GM23338 (cell line): ENCODE data around the gene NRCAM.

Experiments used
- CREB1 ChIP-seq: fragments of 250-450 bp; sonication (Bioruptor Pico); IDR thresholded peaks from 2 replicates; pipeline ENCODE4 v1.5.0; 2020; ENCODE audit warnings: low read depth, mild to moderate bottlenecking, moderate library complexity
- EZH2 ChIP-seq: fragments of 200-600 bp; sonication (generic); IDR thresholded peaks from one replicate; pipeline ENCODE4 v1.8.0; 2017; ENCODE audit warnings: antibody characterized with exemption, mild to moderate bottlenecking, low read depth; ENCODE audit not compliant: unreplicated experiment
- EZH2phosphoT487 ChIP-seq: fragments of 200-600 bp; sonication (generic); IDR thresholded peaks from one replicate; pipeline ENCODE4 v1.8.1; 2018; ENCODE audit warnings: antibody characterized with exemption; ENCODE audit not compliant: unreplicated experiment
- JUNB ChIP-seq: IDR thresholded peaks from one replicate; pipeline ENCODE4 v1.6.1; 2016; ENCODE audit warnings: antibody characterized with exemption; ENCODE audit not compliant: unreplicated experiment
- NANOG ChIP-seq: IDR thresholded peaks from 2 replicates; pipeline ENCODE4 v1.6.1; 2016; ENCODE audit warnings: antibody characterized with exemption, borderline replicate concordance
- POLR2AphosphoS5 ChIP-seq: IDR thresholded peaks from 2 replicates; pipeline ENCODE4 v1.6.1; 2016; ENCODE audit warnings: antibody characterized with exemption, low read depth
- STAT1 ChIP-seq: IDR thresholded peaks from one replicate; pipeline ENCODE4 v1.6.1; 2016; ENCODE audit warnings: antibody characterized with exemption; ENCODE audit not compliant: unreplicated experiment
- ZNF114 ChIP-seq: fragments of 250-450 bp; sonication (Bioruptor Pico); IDR thresholded peaks from 2 replicates; pipeline ENCODE4 v1.5.0; 2020; ENCODE audit warnings: mild to moderate bottlenecking, moderate library complexity
- TF ChIP-seq, protein P1 (sequence below), 2 experiments: fragments of 200-600 bp in 1 of 2; sonication (generic) in 1 of 2; conservative IDR thresholded peaks; 2 replicates each; pipeline versions ENCODE4 v1.5.1 to v1.6.1; 2016 to 2017; ENCODE audit warnings: antibody characterized with exemption in 2 of 2, low read depth in 2 of 2, mild to moderate bottlenecking in 2 of 2, moderate library complexity in 1 of 2
- TF ChIP-seq, protein P2 (sequence below): IDR thresholded peaks from one replicate; pipeline ENCODE4 v1.6.1; 2018; ENCODE audit warnings: antibody characterized with exemption; ENCODE audit not compliant: unreplicated experiment
- TF ChIP-seq, protein P3 (sequence below): IDR thresholded peaks from 2 replicates; pipeline ENCODE4 v1.6.1; 2016; ENCODE audit warnings: antibody characterized with exemption

DNA sequence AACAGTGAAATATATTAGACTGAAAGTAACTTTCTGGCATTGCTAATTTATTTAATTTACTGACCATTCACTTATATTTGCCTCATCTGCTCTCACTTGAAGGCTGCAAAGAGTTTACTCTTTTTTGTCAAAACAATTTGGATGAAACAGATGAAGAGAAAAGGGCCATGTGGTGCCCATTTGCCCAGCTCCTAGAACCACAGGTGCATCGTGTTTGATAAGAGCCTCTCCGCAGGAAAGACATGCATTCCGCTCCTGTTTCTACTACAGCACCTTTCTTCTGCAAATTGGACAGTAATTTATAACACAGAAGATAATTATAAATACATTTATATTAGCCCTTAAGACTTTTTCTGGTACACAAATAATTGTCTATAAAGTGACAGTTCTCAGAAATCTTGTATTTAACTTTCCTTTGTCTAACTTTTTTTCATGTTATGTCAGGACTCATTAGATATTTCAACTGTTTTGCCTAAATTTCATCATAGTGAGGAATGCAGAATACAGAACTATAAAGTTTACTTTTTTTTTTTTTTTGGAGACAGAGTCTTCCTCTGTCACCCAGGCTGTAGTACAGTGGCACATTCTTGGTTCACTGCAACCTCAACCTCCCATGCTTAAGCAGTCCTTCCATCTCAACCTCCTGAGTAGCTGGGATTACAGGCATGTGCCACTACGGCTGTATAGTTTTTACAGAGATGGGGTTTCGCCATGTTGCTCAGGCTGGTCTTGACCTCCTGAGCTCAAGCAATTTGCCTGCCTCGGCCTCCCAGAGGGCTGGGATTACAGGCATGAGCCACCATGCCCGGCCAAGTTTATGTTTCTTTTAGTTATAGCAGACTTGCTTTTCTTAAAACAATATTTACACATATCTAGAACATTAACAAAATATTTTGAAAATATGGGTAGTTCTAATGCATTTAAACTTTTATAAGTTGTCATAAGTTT, 326.9 kb downstream of the NRCAM start:
- TF ChIP-seq, protein P1, sequence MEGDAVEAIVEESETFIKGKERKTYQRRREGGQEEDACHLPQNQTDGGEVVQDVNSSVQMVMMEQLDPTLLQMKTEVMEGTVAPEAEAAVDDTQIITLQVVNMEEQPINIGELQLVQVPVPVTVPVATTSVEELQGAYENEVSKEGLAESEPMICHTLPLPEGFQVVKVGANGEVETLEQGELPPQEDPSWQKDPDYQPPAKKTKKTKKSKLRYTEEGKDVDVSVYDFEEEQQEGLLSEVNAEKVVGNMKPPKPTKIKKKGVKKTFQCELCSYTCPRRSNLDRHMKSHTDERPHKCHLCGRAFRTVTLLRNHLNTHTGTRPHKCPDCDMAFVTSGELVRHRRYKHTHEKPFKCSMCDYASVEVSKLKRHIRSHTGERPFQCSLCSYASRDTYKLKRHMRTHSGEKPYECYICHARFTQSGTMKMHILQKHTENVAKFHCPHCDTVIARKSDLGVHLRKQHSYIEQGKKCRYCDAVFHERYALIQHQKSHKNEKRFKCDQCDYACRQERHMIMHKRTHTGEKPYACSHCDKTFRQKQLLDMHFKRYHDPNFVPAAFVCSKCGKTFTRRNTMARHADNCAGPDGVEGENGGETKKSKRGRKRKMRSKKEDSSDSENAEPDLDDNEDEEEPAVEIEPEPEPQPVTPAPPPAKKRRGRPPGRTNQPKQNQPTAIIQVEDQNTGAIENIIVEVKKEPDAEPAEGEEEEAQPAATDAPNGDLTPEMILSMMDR (conservative IDR thresholded peaks at IDR 0.05; ENCODE audit: low read depth in 2 of 2): no peak
- TF ChIP-seq, protein P2, sequence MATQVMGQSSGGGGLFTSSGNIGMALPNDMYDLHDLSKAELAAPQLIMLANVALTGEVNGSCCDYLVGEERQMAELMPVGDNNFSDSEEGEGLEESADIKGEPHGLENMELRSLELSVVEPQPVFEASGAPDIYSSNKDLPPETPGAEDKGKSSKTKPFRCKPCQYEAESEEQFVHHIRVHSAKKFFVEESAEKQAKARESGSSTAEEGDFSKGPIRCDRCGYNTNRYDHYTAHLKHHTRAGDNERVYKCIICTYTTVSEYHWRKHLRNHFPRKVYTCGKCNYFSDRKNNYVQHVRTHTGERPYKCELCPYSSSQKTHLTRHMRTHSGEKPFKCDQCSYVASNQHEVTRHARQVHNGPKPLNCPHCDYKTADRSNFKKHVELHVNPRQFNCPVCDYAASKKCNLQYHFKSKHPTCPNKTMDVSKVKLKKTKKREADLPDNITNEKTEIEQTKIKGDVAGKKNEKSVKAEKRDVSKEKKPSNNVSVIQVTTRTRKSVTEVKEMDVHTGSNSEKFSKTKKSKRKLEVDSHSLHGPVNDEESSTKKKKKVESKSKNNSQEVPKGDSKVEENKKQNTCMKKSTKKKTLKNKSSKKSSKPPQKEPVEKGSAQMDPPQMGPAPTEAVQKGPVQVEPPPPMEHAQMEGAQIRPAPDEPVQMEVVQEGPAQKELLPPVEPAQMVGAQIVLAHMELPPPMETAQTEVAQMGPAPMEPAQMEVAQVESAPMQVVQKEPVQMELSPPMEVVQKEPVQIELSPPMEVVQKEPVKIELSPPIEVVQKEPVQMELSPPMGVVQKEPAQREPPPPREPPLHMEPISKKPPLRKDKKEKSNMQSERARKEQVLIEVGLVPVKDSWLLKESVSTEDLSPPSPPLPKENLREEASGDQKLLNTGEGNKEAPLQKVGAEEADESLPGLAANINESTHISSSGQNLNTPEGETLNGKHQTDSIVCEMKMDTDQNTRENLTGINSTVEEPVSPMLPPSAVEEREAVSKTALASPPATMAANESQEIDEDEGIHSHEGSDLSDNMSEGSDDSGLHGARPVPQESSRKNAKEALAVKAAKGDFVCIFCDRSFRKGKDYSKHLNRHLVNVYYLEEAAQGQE: no peak
- TF ChIP-seq POLR2AphosphoS5 (no peak), CREB1 (CRISPR knock-in tag) (no peak), EZH2 (no peak), JUNB (no peak), EZH2phosphoT487 (no peak), ZNF114 (CRISPR knock-in tag) (no peak), NANOG (no peak), STAT1 (no peak)
- TF ChIP-seq, protein P3, sequence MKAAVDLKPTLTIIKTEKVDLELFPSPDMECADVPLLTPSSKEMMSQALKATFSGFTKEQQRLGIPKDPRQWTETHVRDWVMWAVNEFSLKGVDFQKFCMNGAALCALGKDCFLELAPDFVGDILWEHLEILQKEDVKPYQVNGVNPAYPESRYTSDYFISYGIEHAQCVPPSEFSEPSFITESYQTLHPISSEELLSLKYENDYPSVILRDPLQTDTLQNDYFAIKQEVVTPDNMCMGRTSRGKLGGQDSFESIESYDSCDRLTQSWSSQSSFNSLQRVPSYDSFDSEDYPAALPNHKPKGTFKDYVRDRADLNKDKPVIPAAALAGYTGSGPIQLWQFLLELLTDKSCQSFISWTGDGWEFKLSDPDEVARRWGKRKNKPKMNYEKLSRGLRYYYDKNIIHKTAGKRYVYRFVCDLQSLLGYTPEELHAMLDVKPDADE: no peak
